ENCODE measurements around the gene IL1RAPL2.

The IL1RAPL2 gene

DNA sequence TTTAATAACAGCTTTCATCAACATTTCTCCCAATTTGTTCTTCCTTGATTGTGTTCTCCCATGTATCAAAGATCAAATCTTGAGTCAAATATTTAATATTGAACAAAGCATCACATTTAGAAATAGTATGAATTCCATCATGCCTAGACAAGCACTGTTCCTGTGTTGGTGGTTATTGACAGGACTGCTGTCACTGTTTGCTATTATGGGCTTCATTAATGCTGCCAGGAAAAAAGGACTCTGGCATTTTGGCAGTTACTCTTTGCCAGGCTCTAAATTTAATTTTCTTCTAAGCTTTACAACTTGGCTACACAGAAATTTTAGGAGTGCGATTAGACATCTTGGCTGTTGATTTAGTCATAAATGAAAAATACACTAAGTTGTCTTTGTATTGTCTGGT, 960.4 kb downstream of the IL1RAPL2 start:
- no peak for ATAC-seq
- no peak for TF ChIP-seq ZC3H10 (CRISPR knock-in tag; IDR thresholded peaks at IDR 0.05)
- TF ChIP-seq ISL1 (CRISPR knock-in tag; IDR thresholded peaks at IDR 0.05): no peak
- TF ChIP-seq, protein P1, sequence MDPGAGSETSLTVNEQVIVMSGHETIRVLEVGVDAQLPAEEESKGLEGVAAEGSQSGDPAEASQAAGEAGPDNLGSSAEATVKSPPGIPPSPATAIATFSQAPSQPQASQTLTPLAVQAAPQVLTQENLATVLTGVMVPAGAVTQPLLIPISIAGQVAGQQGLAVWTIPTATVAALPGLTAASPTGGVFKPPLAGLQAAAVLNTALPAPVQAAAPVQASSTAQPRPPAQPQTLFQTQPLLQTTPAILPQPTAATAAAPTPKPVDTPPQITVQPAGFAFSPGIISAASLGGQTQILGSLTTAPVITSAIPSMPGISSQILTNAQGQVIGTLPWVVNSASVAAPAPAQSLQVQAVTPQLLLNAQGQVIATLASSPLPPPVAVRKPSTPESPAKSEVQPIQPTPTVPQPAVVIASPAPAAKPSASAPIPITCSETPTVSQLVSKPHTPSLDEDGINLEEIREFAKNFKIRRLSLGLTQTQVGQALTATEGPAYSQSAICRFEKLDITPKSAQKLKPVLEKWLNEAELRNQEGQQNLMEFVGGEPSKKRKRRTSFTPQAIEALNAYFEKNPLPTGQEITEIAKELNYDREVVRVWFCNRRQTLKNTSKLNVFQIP (CRISPR knock-in tag; IDR thresholded peaks at IDR 0.05; ENCODE audit: borderline replicate concordance, low read depth): no peak
- no peak for TF ChIP-seq ZNF8 (CRISPR knock-in tag; IDR thresholded peaks at IDR 0.05)
- no peak for TF ChIP-seq PPARA (CRISPR knock-in tag; IDR thresholded peaks at IDR 0.05; ENCODE audit: borderline replicate concordance)
- no peak for TF ChIP-seq RARB (CRISPR knock-in tag; IDR thresholded peaks at IDR 0.05)
- no peak for TF ChIP-seq OSR1 (CRISPR knock-in tag; IDR thresholded peaks at IDR 0.05)
- TF ChIP-seq ZFP30 (CRISPR knock-in tag; IDR thresholded peaks at IDR 0.05): no peak
- TF ChIP-seq, protein P2, sequence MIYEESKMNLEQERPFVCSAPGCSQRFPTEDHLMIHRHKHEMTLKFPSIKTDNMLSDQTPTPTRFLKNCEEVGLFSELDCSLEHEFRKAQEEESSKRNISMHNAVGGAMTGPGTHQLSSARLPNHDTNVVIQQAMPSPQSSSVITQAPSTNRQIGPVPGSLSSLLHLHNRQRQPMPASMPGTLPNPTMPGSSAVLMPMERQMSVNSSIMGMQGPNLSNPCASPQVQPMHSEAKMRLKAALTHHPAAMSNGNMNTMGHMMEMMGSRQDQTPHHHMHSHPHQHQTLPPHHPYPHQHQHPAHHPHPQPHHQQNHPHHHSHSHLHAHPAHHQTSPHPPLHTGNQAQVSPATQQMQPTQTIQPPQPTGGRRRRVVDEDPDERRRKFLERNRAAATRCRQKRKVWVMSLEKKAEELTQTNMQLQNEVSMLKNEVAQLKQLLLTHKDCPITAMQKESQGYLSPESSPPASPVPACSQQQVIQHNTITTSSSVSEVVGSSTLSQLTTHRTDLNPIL (CRISPR knock-in tag; IDR thresholded peaks at IDR 0.05; ENCODE audit: low read depth): no peak
- TF ChIP-seq ESRRG (CRISPR knock-in tag; IDR thresholded peaks at IDR 0.05): no peak
- TF ChIP-seq, protein P3, sequence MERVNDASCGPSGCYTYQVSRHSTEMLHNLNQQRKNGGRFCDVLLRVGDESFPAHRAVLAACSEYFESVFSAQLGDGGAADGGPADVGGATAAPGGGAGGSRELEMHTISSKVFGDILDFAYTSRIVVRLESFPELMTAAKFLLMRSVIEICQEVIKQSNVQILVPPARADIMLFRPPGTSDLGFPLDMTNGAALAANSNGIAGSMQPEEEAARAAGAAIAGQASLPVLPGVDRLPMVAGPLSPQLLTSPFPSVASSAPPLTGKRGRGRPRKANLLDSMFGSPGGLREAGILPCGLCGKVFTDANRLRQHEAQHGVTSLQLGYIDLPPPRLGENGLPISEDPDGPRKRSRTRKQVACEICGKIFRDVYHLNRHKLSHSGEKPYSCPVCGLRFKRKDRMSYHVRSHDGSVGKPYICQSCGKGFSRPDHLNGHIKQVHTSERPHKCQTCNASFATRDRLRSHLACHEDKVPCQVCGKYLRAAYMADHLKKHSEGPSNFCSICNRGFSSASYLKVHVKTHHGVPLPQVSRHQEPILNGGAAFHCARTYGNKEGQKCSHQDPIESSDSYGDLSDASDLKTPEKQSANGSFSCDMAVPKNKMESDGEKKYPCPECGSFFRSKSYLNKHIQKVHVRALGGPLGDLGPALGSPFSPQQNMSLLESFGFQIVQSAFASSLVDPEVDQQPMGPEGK (CRISPR knock-in tag; IDR thresholded peaks at IDR 0.05; ENCODE audit: borderline replicate concordance): no peak
- no peak for TF ChIP-seq ZNF70 (CRISPR knock-in tag; IDR thresholded peaks at IDR 0.05)
- TF ChIP-seq, protein P4, sequence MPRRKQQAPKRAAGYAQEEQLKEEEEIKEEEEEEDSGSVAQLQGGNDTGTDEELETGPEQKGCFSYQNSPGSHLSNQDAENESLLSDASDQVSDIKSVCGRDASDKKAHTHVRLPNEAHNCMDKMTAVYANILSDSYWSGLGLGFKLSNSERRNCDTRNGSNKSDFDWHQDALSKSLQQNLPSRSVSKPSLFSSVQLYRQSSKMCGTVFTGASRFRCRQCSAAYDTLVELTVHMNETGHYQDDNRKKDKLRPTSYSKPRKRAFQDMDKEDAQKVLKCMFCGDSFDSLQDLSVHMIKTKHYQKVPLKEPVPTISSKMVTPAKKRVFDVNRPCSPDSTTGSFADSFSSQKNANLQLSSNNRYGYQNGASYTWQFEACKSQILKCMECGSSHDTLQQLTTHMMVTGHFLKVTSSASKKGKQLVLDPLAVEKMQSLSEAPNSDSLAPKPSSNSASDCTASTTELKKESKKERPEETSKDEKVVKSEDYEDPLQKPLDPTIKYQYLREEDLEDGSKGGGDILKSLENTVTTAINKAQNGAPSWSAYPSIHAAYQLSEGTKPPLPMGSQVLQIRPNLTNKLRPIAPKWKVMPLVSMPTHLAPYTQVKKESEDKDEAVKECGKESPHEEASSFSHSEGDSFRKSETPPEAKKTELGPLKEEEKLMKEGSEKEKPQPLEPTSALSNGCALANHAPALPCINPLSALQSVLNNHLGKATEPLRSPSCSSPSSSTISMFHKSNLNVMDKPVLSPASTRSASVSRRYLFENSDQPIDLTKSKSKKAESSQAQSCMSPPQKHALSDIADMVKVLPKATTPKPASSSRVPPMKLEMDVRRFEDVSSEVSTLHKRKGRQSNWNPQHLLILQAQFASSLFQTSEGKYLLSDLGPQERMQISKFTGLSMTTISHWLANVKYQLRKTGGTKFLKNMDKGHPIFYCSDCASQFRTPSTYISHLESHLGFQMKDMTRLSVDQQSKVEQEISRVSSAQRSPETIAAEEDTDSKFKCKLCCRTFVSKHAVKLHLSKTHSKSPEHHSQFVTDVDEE (CRISPR knock-in tag; IDR thresholded peaks at IDR 0.05): no peak
- TF ChIP-seq TCF4 (CRISPR knock-in tag; IDR thresholded peaks at IDR 0.05; ENCODE audit: borderline replicate concordance): no peak
- no peak for TF ChIP-seq ARNTL (CRISPR knock-in tag; IDR thresholded peaks at IDR 0.05; ENCODE audit: borderline replicate concordance, low read depth)
- TF ChIP-seq ZNF565 (CRISPR knock-in tag; conservative IDR thresholded peaks at IDR 0.05; ENCODE audit: low read depth): no peak

DNA sequence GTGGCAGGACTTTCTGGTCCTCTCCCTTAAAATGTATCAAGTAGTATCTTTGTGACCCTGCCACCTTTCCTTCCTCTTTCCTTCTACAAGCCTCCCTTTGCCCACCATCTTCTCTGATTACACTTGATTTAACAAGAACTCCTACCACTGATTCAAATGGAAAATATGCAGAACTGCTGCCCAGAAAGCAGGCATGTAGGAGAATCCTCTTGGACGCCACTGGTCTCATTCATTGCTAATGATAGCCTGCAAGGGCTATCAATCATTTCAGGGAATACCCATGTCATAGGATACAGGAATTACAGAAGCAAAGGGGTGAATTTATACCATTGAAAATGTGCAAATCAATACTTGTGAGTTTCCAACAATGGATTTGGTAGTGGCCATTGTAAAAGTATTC, 961.8 kb downstream of the IL1RAPL2 start:
- TF ChIP-seq RARB (CRISPR knock-in tag; IDR thresholded peaks at IDR 0.05) (no peak), OSR1 (CRISPR knock-in tag; IDR thresholded peaks at IDR 0.05) (no peak), TOX (CRISPR knock-in tag; IDR thresholded peaks at IDR 0.05; ENCODE audit: borderline replicate concordance) (no peak), ISL1 (CRISPR knock-in tag; IDR thresholded peaks at IDR 0.05) (no peak), ESRRG (CRISPR knock-in tag; IDR thresholded peaks at IDR 0.05) (no peak), PPARA (CRISPR knock-in tag; IDR thresholded peaks at IDR 0.05; ENCODE audit: borderline replicate concordance) (no peak), ARNTL (CRISPR knock-in tag; IDR thresholded peaks at IDR 0.05; ENCODE audit: borderline replicate concordance, low read depth) (no peak), SNAI2 (CRISPR knock-in tag; IDR thresholded peaks at IDR 0.05) (no peak), ZNF8 (CRISPR knock-in tag; IDR thresholded peaks at IDR 0.05) (no peak), ZC3H10 (CRISPR knock-in tag; IDR thresholded peaks at IDR 0.05) (no peak), ZFP3 (CRISPR knock-in tag; IDR thresholded peaks at IDR 0.05) (no peak), GLIS3 (CRISPR knock-in tag; IDR thresholded peaks at IDR 0.05) (no peak), ZFP30 (CRISPR knock-in tag; IDR thresholded peaks at IDR 0.05) (no peak)
- TF ChIP-seq, protein P1 (CRISPR knock-in tag; IDR thresholded peaks at IDR 0.05; ENCODE audit: borderline replicate concordance, low read depth): no peak
- TF ChIP-seq, protein P3 (CRISPR knock-in tag; IDR thresholded peaks at IDR 0.05; ENCODE audit: borderline replicate concordance): no peak
- no peak for ATAC-seq
